SK-N-MC (cell line): ENCODE measurements around the gene BCAT1.

Experiments used
- EZH2 ChIP-seq: fragments of 200-600 bp; sonication (generic); IDR thresholded peaks from one replicate; pipeline ENCODE4 v1.6.1; 2017; ENCODE audit warnings: antibody characterized with exemption
- FOXP2 ChIP-seq: optimal IDR thresholded peaks from 2 replicates; pipeline ENCODE3; 2011; ENCODE audit warnings: mild to moderate bottlenecking, moderate library complexity; ENCODE audit not compliant: insufficient read depth; ENCODE audit errors: extremely low read length, control extremely low read depth
- POLR2AphosphoS5 ChIP-seq: IDR thresholded peaks from 2 replicates; pipeline ENCODE4 v1.6.1; 2012; ENCODE audit warnings: mild to moderate bottlenecking, low read depth, low read length, borderline replicate concordance

GRCh38 chr12:24901576-24902461, 47.1 kb downstream of the BCAT1 start:
- no peak for TF ChIP-seq POLR2AphosphoS5
- TF ChIP-seq EZH2, result no peak
- TF ChIP-seq FOXP2, result no peak
